ENCODE data around the gene UBE2N.
"Not testable (repeated sequence)": the region's sequence is repeated elsewhere in the genome, so short reads cannot be mapped to it uniquely, and the experiment has no call there.

UBE2N gene

DNA sequence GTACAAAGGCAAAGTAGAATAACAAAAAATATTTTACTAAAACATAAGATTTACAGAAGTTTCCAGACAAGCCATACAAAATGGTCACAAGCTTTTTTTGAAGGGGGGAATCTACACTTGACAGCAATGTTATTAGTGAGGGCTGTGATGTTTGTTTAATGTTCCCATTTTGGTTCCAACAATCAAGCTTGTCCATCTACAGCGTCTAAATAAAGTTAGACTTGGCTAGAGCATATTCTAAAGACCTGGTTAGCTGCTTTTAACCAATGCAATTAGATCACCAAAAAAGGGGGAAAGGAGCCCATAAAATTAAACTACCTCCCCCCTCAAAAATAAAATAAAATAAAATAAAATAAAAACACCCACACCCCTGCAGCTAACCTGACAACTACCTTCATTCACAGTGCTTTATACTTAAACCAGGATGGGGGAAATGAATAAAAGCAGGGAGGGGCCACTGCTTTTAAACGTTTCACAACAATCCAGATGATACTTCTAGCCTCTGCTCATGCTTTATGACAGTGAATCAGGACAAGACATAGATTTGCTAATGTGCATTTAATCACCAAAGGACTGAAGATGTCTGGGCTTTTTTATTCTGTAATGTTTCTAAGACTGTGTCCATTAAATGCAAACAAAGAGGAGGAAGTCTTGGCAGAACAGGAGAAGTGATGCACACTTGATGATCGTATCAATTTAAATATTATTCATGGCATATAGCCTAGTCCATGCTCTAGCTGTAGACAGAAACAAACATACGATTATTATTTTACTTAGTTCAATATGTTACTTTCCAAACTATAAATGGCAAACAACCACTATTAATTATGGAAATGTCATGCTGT is 32.2 kb downstream of the UBE2N start:
- DNase-seq = not testable (repeated sequence)

- DNase-seq = no peak
Measured at GRCh38 chr12:93408813-93409212, 32.9 kb downstream of the UBE2N start.

DNA sequence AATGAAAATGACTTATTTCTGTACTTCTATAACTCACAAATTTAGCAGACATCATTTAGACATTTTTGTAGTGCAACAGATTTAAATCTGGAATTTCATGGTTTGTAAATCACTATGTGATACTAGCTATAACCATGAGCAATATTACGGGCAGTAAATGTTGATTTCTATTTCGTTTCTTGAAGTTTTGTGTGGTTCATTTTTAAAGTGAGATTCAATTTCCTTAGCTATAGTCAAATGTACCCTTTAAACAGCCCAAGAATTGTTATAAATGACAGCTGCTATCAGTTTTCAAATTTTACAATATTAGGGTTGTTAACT is 33.8 kb downstream of the UBE2N start:
- DNase-seq = no peak

DNA sequence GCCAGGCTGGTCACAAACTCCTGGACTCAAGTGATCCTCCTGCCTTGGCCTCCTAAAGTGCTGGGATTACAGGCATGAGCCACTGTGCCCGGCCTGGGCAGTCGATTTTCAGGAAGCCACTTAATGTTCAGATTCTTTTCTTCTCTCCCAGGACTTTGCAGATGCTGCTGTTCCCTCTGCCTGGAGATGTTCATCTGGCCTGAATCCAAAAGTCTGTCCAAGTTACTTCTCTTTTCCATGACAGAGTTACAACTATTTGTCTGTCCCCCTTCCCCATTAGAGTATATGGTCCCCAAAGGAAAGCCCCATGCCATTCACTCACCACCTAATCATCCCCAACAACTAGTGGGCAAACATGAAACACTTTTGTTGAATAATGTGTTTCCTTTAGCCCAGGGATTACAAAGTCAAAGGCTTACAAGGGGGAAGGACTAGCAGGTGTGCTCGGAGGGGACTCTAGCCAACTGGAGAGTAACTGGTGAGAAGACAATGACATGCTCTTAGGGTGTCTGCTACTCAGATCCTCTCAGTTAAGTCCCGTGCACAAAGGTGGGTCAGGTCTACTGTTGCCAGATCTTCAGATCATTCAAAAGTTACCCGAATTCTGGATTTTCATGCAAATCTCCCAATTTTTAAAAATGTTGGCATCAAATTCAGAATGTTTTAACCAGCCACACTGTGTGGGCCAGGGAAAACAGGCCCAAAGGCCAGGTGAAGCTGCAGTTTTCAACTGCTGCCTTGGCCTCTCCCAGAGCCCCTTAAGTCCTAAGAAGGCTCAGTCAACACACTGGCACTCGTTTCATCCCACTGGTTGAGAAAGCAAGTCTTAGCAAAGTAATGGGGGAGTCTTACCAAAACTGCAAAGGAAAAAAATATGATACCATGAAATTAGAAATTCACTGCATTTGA is 34.4 kb downstream of the UBE2N start:
- no peak for DNase-seq

DNA sequence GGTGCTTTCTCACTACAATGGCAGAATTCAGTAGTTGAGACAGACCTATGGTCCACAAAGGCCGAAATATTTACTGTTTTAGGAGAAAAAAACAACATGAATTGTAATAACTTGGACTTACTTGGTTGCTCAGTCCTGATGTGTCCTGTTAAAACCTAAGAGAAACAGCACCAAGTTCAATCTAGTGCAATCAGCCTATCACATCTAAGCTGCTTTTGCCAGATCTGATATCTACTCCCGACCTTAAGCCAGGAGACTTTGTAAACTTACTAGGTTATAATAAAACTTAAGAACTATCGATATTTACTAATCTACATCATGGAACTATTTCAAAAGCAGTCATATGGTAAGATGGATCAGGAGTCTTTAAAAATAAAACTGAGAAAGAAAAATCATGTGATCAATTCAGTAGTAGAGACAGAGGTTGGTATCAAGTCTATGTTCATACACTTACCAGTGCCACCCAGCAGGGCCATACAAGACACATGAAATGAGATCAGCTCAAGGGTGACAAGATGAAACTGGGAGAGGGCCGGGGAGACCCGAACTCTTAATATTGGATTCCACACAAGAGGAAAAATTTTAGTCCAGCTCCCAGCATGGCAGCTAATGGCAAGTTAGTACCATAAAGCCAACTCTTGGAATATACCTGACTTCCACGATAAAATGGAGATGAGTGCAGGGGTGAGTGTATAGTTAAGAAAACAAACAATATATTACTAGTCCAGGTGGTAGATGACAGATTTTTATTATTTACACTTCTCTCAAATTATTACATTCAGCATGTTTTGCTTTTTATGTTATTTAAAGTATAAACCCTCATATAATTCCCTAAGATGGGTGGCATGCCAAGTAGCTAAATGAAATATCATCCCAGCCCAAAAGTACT is 36.5 kb downstream of the UBE2N start:
- DNase-seq = no peak

- no peak for DNase-seq
Measured at GRCh38 chr12:93403988-93404803, 37.6 kb downstream of the UBE2N start.

DNA sequence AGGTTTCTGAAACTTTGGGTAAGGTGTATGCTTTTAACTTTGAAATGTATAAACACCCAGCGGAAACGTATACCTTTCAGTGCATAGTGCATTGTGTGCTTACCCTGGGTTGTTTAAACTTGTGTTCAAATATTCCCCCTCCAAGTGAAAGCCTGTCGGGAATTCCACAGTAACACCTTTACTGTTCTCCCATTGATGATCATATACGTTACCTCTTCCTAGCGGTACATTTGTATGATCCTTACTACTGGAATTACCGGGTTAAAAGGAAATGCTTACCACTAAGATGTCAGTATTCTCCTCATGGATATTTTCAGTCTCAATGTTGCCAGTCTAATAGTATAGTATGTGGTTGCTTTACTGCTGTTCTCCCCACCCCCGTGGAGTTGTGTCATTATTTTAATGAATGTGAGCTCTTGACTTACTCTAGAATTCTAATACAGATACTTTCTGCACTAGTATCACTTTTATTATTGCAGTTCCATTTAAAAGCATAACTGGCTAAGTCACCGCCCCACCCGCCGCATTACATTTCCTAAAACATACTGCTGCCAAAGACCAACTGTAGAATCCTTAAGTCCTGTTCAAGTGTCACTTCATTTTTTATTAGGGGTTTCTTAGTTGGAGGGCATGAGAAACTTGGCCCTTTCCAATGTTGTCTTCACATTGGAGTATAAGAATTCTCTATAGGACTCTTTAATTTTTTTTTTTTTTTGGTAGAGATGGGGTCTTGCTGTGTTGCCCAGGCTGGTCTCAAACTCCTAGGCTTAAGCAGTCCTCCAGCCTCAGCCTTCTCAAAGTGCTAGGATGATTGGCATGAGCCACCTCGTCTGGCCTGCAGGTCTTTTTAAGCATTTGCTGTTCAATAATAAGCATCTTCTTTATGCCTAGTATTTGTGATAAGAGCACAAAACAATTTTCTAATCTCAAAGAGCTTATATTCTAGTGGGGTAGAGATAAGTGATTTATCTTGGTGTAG is 39.1 kb downstream of the UBE2N start:
- DNase-seq = no peak

DNA sequence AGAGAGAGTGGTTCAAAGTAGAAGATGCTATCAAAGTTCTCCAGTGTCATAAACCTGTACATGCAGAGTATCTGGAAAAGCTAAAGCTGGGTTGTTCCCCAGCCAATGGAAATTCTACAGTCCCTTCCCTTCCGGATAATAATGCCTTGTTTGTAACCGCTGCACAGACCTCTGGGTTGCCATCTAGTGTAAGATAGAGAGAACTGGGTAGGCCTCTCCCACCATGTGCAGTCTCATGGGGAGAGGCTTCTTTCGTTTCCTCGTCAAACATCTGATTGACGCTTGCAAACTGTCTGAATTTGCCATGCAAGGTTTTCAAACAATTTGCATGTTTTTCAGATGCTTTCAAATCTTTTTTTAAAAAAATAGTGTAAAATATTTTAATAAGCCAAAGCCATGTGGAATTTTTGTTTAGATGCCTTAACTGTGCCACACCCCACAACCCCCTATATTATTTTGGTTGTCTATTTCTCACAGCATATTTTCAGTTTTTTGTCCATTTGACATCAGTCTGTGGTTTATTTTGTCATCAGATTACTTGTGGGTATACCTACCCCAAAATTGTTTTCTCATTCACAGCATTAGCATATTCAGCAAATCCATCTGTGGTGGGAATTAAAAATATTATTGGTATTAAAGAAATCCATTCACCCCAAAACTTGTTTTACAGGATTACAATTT is 42.4 kb downstream of the UBE2N start:
- DNase-seq = not testable (repeated sequence)

- no peak for DNase-seq
Measured at GRCh38 chr12:93397412-93397811, 44.3 kb downstream of the UBE2N start.

DNA sequence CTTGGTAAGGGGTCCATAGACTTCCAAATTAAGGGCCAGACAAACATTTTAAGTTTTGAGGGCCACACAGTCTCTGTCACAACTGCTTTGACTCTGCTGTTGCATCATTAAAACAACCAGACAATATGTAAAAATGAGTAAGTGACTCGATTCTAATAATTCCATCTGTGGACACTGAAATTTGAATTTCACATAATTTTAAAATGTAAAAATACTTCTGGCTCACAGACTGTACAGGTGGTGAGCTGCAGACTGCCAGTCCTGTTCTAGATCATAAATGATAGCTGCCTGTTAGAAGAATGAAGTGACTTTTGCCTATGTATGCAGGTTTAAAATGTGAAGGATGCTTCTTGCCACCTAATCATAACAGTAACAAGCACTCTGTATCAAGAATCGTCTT is 48.3 kb downstream of the UBE2N start:
- no peak for DNase-seq

GRCh38 chr12:93390549-93391297 is 51.0 kb downstream of the UBE2N start:
- DNase-seq = no peak

DNA sequence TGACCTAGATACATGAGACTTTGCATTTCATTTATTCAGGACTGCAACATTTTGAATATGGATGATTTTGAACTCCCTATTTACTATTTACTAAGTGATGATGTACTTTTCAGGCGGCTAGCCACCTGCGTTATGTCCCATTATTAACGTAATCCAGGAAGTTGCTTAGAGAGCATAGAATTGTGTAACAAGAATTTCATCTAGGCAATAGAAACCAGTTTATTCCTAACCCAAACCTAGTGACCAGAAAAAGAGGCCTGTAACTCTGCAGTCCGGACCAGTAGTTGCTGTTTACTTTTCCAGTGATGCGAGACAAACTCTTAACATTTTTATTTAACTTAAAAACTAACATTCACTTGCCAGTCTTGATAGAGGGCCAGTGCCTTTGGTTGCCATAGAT is 51.7 kb downstream of the UBE2N start:
- DNase-seq = no peak

DNA sequence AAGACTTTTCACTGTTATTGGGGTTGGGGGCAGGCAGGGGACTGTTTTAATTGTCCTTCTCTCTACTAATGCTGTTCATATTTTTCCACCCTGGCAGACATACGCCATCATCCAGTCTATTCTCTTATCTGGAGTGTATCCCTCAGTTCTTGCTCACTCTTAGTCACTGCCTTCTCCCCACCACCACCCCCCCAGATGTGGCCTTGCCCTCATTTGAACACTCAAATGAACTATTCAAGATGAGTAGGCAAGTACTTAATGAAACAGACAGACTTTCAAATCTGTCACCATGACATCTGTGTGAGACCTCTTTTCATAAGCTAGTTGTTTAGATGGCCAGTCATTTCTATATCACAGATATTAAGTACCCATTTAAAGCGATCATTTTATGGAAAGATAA is 54.0 kb downstream of the UBE2N start:
- DNase-seq = no peak

GRCh38 chr12:93381976-93382437 is 59.7 kb downstream of the UBE2N start:
- not testable (repeated sequence) for DNase-seq

- DNase-seq = no peak
Measured at GRCh38 chr12:93381161-93381975, 60.4 kb downstream of the UBE2N start.

DNA sequence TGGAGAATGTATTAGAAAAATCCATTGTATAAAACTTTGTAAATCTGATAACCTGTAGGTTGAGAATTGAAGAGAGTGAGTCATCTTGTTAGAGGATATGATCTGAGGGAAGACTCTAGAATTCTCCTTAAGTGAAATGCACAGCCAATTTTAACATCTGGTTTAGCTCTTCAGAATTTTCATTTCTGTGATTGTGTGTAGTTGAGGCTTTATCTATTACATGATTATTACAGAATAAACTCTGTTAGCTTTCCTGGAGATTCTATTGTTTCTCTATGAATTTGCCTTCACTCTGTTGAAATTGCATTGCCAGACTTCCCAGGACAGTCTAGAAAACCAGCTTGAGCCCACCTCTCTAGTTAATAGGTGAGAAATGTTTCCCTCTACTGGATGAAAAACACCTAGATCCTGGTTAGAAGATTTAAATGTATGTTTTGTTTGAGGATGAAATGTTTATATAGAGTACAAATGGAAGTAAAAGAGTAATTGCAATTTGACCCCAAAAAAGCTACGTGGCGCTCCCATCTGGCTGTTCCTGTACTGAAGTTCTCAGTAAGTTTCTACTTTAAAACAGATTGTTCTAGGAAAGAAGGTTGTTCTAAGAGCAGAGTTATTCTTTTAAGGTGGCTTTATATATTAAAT is 61.1 kb downstream of the UBE2N start:
- no peak for DNase-seq

- DNase-seq = no peak
Measured at GRCh38 chr12:93379981-93380361, 61.8 kb downstream of the UBE2N start.
